Activated B cell treated with CpG ODN at 0.5 μM for 24 hours (primary cell): Measurements from ENCODE around the gene GRID2. TPM values are rescaled to one million over a fixed set of nuclear protein-coding genes. Genes with fewer than 3 reads are reported as not detected.

Source experiments
- ATAC-seq: fragments of 200-7000 bp; cut with Tn5 transposase; one replicate; pipeline ENCODE4 v1.10.0; 2021; ENCODE audit warnings: low read depth, mild to moderate bottlenecking, moderate library complexity
- CTCF ChIA-PET: fragments of 350-600 bp; sonication (Branson Sonifier 250); formaldehyde crosslinking; loops from one replicate; lab custom pipeline; 2021; ENCODE audit warnings: antibody characterized with exemption; lab: Charles Lee
- POLR2A ChIA-PET: fragments of 350-600 bp; sonication (Branson Sonifier 250); formaldehyde crosslinking; loops from one replicate; lab custom pipeline; 2021; ENCODE audit warnings: antibody characterized with exemption; lab: Charles Lee
- DNase-seq: peaks from one replicate; pipeline ENCODE4 v3.0.0; 2022
- H3K27ac Mint-ChIP-seq: one replicate; pipeline ENCODE4 v1.8.0; 2020; ENCODE audit warnings: mixed read lengths
- H3K27me3 Mint-ChIP-seq: one replicate; pipeline ENCODE4 v1.8.0; 2021; ENCODE audit warnings: mixed read lengths
- H3K36me3 Mint-ChIP-seq: one replicate; pipeline ENCODE4 v1.8.0; 2021; ENCODE audit warnings: low read depth, mixed read lengths
- H3K4me1 Mint-ChIP-seq: one replicate; pipeline ENCODE4 v1.8.0; 2021; ENCODE audit warnings: mixed read lengths
- H3K4me3 Mint-ChIP-seq: one replicate; pipeline ENCODE4 v1.8.0; 2020; ENCODE audit warnings: mild to moderate bottlenecking, mixed read lengths
- H3K9me3 Mint-ChIP-seq: one replicate; pipeline ENCODE4 v1.8.0; 2020; ENCODE audit warnings: mixed read lengths
- intact Hi-C: fragments of 100-400 bp; cut with micrococcal nuclease; formaldehyde crosslinking; loops from one replicate; pipeline ENCODE4 v1.15.1; 2024
- total RNA-seq: library from RNA; stranded (reverse); gene quantifications from 2 replicates; pipeline ENCODE4 v1.2.3, GENCODE V29; 2022
- TF ChIP-seq, protein P1 (sequence below): fragments of 200-600 bp; IDR thresholded peaks from one replicate; pipeline ENCODE4 v1.8.0; 2022; ENCODE audit warnings: antibody characterized with exemption, mild to moderate bottlenecking

The GRID2 gene
- total RNA-seq, 1 donor from 2014 or later, result not detected

DNA sequence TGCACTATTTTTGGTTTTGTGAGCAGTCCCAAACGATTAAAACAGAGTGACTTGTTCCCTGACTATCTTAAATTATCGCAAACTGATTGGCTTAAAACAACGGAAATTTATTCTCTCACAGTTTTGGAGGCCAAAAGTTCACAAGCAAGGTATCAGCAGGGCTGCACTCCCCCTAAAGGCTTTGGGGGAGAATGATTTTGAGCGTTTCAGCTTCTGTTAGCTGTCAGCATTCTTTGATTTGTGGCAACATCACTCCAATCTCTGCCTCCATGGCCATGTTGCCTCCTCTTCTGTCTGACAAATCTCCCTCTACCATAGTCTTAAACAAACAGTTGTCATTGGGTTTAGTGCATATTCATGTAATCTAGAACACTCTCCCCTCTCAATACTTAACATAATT lies 1065.2 kb downstream of the GRID2 start:
- Mint-ChIP-seq H3K9me3 (peaks cover 4% of the 10 kb centered on the region), H3K4me1 (no peaks in the 10 kb centered on the region), H3K36me3 (no peaks in the 10 kb centered on the region), H3K4me3 (no peak overlapping the region), H3K27ac (no peak overlapping the region), H3K27me3 (no peaks in the 10 kb centered on the region)
- DNase-seq, result no peak
- ATAC-seq, result no peak
- ChIA-PET CTCF (no interaction called here), POLR2A (no interaction called here)
- intact Hi-C loops, result no loop called here
- TF ChIP-seq, protein P1, sequence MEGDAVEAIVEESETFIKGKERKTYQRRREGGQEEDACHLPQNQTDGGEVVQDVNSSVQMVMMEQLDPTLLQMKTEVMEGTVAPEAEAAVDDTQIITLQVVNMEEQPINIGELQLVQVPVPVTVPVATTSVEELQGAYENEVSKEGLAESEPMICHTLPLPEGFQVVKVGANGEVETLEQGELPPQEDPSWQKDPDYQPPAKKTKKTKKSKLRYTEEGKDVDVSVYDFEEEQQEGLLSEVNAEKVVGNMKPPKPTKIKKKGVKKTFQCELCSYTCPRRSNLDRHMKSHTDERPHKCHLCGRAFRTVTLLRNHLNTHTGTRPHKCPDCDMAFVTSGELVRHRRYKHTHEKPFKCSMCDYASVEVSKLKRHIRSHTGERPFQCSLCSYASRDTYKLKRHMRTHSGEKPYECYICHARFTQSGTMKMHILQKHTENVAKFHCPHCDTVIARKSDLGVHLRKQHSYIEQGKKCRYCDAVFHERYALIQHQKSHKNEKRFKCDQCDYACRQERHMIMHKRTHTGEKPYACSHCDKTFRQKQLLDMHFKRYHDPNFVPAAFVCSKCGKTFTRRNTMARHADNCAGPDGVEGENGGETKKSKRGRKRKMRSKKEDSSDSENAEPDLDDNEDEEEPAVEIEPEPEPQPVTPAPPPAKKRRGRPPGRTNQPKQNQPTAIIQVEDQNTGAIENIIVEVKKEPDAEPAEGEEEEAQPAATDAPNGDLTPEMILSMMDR, result no peak

DNA sequence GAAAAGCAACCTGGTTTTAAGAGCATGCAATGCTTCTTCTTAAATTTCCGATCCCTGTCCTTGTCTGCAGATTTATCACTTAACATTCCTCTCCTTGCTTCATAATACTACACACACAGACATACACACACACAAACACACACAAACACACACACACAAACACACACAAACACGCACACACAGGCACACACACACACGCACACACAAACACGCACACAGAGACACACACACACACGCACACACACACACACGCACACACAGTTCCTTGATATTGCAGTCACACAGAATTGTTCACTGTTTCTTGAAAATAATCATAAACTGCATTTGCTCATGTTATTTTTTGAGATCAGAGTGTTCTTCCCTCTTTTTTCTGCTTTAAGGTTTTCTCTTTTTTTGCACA lies 1066.5 kb downstream of the GRID2 start:
- ChIA-PET CTCF (no interaction called here), POLR2A (no interaction called here)
- Mint-ChIP-seq H3K4me3 (no peak overlapping the region), H3K27me3 (no peaks in the 10 kb centered on the region), H3K4me1 (no peaks in the 10 kb centered on the region), H3K36me3 (no peaks in the 10 kb centered on the region), H3K27ac (no peak overlapping the region), H3K9me3 (peaks cover 4% of the 10 kb centered on the region)
- TF ChIP-seq, protein P1, result no peak
- intact Hi-C loops, result no loop called here
- DNase-seq (no peak), ATAC-seq (no peak)

DNA sequence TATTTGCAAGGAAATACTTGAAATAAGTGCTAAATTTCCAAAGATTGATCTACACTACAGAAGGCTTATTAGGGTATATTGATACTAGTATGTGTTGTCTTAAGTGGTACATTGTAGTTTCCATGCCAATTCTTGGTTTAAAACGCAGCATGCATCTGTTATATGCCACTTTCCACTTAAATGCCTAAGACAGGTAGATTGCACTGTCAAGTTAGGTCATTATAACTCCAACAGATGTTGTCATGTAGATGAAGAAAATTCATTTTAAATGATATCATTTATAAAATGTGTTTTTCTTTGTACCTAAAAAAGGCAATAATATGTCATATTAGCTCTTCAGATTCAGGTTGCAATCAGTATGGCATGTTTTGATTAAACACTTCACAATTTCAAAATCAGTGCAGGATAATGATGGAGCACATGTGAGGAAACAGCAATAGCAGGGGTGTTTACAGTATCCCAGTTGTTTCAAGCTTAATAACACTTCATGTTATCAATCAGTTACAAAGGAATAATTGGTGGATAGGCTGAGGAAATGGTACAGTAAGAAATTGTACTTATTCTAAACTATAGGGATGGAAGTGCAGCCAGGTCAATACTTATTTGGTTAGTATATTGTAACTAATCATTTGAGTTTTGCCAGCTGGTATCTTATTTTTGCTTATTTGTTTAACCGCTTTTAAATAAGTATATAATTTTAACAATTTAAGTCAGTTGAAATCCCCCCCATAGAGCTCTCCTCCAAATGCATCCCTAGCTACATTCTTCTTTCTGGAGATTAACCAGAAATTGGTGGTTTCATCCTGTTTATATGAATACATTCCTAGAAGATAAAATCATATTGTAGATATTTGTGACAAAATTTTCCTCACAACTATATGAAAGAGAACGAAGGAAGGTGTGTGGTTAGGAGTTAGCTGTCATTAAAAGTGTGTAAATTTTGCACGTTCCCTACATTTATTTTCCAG lies 1070.4 kb downstream of the GRID2 start:
- TF ChIP-seq, protein P1, result no peak
- H3K36me3 Mint-ChIP-seq, result no peaks in the 10 kb centered on the region
- intact Hi-C loops, result no loop called here
- POLR2A ChIA-PET, result no interaction called here
- H3K27ac Mint-ChIP-seq, result no peak overlapping the region
- no peaks in the 10 kb centered on the region for H3K27me3 Mint-ChIP-seq
- H3K4me1 Mint-ChIP-seq, result no peaks in the 10 kb centered on the region
- CTCF ChIA-PET, result no interaction called here
- no peak overlapping the region for H3K4me3 Mint-ChIP-seq
- DNase-seq (no peak), ATAC-seq (no peak)
- H3K9me3 Mint-ChIP-seq, result peaks cover under 1% of the 10 kb centered on the region

DNA sequence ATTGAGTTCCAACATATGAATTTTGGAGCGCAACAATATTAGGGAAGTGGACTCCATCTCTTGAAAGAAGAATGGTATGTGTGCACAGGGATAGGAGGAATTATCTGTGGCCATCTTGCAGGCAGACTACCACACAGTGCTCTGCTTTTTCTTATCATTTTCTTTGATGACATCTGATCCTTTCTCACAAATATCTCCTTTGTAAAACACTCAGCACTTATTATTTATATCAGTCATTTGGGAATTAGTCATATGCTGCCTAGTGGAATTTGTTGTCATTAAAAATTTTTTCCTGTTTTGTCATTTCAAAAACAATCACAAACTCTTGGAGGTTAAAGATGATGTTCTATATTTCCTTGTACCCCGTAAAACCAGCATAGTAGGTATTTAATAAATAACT lies 1080.5 kb downstream of the GRID2 start:
- peaks cover 2% of the 10 kb centered on the region for H3K9me3 Mint-ChIP-seq
- CTCF ChIA-PET, result no interaction called here
- intact Hi-C loops, result no loop called here
- H3K27ac Mint-ChIP-seq, result no peak overlapping the region
- no peak for ATAC-seq
- no peaks in the 10 kb centered on the region for H3K36me3 Mint-ChIP-seq
- POLR2A ChIA-PET, result no interaction called here
- no peaks in the 10 kb centered on the region for H3K4me1 Mint-ChIP-seq
- TF ChIP-seq, protein P1, result no peak
- no peaks in the 10 kb centered on the region for H3K27me3 Mint-ChIP-seq
- no peak overlapping the region for H3K4me3 Mint-ChIP-seq
- no peak for DNase-seq

DNA sequence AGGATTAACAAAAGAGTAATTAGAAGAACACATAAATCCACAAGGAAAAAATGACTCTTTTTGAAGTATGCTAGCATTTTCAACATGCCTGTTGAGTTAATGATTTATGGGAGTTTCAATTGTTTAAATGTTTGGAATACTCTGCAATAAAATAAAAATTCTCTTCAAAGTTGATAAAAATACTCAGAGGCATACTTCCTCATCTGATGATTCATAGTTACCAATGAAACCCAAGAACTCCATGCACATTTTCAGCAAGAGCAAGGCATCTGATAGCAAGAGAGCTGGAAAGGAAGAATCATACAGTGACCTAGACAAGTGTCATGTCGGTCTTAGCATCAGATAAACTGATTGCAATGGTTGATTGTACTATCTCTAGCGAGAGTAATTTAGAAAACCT lies 1081.1 kb downstream of the GRID2 start:
- Mint-ChIP-seq H3K27ac (no peak overlapping the region), H3K27me3 (no peaks in the 10 kb centered on the region), H3K36me3 (no peaks in the 10 kb centered on the region), H3K4me3 (no peak overlapping the region), H3K9me3 (peaks cover under 1% of the 10 kb centered on the region), H3K4me1 (no peaks in the 10 kb centered on the region)
- intact Hi-C loops, result no loop called here
- ChIA-PET POLR2A (interaction anchor here (0.6 kb wide), 1 partner anchor 8 kb away, joined by 3 read pairs; no protein-coding TSS in a partner anchor), CTCF (no interaction called here)
- ATAC-seq (no peak), DNase-seq (no peak)
- TF ChIP-seq, protein P1, result no peak
